Hematopoietic multipotent progenitor cell (in vitro differentiated cells): ENCODE data around the gene TERT. TPM values are rescaled to one million over a fixed set of nuclear protein-coding genes. Genes with fewer than 3 reads are reported as not detected.
"Not testable (repeated sequence)": the region's sequence is repeated elsewhere in the genome, so short reads cannot be mapped to it uniquely, and the experiment has no call there.

Source experiments
- DNase-seq, 3 donors: peaks; one replicate each; pipeline ENCODE4 v3.0.0-alpha.2; 2011 to 2015; ENCODE audit warnings: low read depth in 2 of 3, low spot score in 2 of 3
- total RNA-seq: library from RNA; depleted of rRNA; stranded (reverse); fragments of >200 nt; gene quantifications from one replicate; pipeline ENCODE4 v1.2.3, GENCODE V29; 2012

The TERT gene
- total RNA-seq, 1 donor: 1.1 TPM

DNA sequence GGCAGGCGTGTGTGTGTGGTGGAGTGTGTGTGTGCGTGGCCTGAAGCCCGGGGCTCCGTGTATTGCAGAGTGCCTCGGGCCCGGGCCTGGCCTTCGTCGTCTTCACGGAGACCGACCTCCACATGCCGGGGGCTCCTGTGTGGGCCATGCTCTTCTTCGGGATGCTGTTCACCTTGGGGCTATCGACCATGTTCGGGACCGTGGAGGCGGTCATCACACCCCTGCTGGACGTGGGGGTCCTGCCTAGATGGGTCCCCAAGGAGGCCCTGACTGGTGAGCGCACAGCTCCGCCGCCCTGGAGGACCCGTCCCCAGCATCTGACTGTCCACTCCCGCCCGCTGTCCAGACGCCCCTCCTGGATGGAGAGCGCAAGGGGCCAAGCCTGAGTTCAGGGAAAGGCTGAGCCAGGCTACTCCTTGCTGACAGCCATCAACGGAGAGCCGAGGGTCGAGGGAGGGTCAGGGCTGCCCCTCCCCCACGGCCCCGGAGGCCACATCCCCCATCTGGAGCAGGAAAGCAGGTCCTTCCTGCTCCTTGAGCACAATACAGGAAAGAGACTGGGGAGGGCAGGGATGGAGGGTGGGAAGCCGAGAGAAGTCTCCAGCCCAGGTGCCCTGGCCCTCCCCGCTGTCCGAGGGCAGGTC lies 51.3 kb downstream of the TERT start:
- DNase-seq: no peak

DNA sequence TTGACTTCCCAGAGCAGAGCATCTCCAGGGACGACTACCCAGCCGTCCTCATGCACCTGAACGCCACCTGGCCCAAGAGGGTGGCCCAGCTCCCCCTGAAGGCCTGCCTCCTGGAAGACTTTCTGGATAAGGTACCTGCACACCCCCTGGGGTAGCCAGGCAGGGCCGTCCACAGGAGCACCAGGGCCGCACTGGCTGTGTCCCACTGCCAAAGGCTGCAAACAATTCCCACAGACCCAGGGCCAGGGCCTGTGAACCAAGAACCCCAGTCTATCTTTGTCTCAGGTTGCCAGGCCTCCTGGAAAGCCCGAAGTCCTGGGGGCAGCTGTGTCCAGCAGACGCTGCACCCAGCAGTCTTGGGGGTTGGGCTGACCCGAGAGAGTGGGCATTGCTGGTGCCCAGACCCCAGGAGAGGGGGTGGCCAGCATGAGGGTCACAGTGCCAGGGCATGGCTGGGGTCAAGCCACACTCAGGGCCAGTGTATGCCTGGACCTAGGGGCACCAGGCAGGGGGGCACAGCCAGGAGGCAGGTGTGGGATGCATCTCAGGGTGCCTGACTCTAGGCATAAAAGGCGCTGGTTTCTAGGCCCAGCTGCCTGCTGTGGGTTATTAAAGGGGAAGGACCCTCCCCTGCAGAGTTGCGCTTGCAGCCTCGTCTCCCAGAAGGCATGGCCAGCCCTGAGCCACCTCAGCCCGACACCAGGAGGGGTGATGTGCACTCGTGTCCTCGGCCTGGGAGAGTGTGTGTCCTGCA lies 52.0 kb downstream of the TERT start:
- no peak for DNase-seq

DNA sequence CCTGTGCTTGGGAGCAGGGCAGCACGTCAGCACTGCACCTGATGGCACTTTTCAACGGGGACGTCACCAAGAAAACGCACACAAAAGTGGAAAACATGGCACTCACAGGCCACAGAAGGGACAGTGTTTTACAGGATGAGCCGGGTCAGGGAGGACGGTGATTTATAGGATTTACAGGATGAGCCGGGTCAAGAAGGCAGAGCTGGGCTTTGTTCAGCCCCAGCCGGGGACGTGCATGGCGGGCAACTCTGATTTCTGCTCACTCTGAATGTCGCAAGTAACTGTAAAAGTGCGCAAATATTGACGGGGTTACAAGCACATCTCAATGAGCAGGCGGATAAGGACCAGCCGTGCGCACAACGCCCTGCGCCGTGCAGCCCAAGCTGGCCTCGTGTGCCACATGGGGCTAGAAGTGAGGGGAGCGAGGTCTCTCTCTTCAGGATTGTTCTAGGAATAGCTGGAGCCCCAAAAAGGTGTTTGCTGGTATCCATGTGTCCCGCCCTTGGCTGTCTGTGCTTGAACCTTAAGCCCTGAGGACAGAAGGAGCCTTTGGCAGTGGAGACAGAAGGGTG lies 53.3 kb downstream of the TERT start:
- no peak for DNase-seq

DNA sequence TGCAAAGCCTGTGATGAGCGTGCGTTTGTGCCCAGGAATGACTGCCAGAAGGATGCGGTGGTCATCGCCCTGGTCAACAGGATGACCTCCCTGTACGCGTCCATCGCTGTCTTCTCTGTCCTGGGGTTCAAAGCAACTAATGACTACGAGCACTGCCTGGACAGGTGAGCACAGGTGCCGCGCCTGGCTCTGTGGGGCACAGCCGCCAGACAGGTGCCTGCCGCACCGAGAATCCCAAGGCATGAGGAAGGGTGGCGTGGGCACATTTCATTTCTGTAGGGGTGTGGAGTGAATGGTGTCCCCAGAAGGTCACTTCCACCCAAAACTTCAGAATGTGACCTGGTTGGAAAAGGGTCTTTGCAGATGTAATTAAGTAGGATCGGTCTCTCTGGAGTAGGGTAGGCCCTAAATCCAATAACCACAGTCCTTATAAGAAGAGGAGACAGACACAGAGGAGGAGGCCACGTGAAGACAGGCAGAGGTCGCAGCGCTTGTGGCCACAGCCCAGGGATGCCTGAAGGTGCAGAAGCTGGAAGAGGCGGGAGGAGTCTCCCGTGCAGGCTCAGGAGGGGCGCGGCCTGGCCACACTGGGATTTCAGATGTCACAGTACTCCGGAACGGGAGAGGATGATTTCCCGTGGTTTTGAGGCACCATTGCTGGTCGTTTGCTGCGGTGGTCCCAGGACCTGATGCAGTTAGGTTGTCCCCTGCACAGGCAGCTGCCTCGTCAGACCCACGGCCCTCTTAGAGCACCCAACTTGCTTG lies 54.2 kb downstream of the TERT start:
- no peak for DNase-seq

DNA sequence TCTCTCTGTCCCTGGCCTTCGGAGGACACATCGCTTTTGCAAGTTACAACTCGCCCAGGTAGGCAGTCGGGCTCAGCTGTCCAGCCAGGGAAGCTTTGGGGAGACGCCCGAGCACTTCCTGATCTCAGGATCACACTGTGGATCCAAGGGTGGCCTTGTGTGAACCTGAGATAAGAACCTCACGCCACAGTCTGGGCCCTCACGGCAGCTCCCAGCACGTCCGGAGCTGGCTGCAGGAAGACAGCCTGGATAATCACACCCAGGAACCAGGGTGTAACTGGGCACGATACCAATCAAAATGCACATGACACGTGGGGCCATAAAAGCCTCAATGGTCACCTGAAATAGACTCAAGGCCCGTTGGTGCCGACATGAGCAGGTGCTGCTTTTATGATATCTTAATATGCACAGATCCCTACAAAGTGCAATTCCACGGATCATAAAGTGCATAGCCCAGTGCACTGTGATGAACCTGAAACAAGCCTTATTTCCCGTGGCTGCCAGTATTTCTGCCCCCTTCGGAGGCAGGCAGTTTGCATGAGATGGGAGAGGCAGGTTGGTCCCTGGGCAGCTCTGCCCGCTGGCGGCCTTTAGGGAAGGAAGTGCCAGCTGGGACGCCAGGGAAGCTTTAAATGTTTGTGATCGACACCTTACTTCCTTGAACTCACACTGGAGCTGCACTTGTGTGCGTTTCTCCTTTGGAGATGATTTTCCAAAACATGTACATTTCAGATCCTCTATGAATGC lies 55.2 kb downstream of the TERT start:
- no peak for DNase-seq

DNA sequence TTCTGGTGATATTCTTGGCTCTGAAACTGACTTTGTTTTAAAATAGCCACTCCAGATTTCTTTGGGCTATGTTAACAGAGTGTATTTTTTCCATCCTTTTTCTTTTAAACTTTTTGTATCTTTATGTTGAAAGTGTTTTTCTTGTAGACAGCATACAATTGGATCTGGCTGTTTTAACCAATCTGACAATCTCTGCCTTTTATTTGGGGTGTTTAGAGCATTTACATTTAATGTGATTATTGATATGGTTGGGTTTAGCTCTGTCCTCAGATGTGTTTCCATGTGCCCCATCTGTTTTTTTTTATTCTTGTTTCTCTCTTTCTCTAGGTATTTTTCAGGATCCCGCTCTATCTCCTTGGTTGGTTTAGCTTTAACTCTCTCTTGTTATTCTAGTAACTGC lies 59.0 kb downstream of the TERT start:
- no peak for DNase-seq

DNA sequence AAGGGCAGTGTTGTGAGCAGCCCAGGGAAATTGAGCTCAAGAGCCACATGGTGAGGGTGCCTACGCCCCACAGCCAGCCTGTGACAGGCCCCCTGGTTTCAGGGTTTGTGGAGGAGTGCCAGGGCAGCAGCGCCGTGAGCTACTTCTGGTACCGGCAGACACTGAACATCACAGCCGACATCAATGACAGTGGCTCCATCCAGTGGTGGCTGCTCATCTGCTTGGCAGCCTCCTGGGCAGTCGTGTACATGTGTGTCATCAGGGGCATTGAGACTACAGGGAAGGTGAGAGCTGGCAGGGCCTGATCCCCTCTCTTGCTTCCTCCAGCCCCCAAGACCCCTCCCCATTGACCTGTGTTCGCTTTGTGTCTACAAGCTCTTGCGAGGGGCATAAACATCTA lies 59.5 kb downstream of the TERT start:
- DNase-seq: no peak

- no peak for DNase-seq
These were observed 62.1 kb downstream of the TERT start for GRCh38 chr5:1232780-1233179.

- DNase-seq: no peak
These were observed 63.4 kb downstream of the TERT start for GRCh38 chr5:1231354-1231905.

GRCh38 chr5:1230551-1230950 lies 64.3 kb downstream of the TERT start:
- no peak for DNase-seq

GRCh38 chr5:1229822-1230221 lies 65.0 kb downstream of the TERT start:
- DNase-seq: no peak

GRCh38 chr5:1229023-1229422 lies 65.8 kb downstream of the TERT start:
- DNase-seq: not testable (repeated sequence)

GRCh38 chr5:1228120-1228519 lies 66.7 kb downstream of the TERT start:
- no peak for DNase-seq

- DNase-seq: no peak
These were observed 67.2 kb downstream of the TERT start for GRCh38 chr5:1227667-1228066.

DNA sequence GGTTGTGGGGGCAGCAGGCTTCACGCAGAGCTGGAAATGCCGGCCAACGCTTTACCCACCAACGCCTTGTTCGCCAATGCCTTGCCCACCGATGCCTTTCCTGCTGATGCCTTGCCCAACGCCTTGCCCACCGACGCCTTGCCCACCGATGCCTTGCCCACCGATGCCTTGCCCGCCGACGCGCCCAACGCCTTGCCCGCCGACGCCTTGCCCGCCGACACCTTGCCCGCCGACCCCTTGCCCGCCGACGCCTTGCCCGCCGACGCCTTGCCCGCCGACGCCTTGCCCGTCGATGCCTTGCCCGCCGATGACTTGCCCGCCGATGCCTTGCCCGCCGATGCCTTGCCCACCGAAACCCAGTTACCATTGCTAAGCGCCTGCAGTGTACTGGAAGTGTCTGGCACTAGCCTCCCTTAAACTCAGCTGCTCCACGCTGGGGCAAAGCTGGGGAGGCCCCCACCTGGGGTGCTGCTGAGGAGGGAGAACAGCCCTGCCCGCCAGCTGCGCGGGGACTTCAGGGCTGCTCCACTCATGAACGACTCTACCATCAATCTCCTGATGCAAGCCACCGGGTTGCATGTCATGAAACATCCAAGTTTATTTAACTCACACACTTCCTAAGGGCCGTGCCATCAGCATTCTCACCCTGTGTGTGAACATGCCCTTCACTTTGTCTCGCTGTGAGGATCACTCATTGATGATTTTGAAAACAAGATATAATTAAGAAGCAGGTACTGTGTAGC lies 67.9 kb downstream of the TERT start:
- no peak for DNase-seq

- no peak for DNase-seq
These were observed 68.6 kb downstream of the TERT start for GRCh38 chr5:1226231-1226630.

- no peak for DNase-seq
These were observed 69.8 kb downstream of the TERT start, which contains the start of gene SLC6A18 for GRCh38 chr5:1225081-1225480. Gene SLC6A18 (plus strand): TSS chr5:1225381. CDS start chr5:1225478, 97 bp downstream.

DNA sequence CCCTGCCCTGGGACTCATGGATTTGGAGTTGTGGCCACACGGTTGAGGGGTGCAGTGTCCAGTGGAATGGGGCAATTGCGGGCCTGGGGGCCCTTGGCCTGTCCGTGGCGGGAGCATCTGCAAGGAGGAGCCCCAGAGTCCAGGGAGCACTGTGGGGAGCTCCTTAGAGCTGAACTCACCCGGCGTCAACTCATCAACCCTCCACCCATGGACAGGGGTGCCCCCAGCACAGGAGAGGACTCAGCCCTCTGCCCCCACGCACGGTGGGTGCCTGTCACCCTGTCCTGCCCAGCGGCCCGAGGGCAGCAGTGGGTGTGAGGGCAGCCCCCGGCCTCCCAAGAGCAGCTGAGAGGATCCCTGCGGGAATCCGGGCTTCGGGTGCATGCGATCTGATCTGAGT lies 70.2 kb downstream of the TERT start:
- no peak for DNase-seq

DNA sequence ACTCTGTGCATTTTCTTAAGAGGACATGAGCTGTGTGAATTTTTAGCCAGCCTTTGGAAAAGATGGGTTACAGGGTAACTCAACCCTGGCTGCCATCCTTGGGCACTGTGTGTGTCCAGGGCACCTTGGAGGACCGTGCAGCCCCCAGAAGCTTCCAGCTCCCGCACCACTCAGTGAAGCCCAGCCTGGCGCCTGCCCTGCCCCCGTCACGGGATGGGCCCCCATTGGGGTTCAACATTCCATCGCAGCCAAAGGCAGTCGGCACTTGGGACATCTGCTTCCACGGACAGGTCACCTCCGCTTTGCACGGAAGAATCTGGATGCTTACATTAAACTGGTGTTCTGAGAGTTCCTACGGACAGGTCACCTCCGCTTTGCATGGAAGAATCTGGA lies 71.6 kb downstream of the TERT start:
- no peak for DNase-seq
